GM12873 (cell line): ENCODE data around the gene ESYT1.

ENCODE experiments used
- TF ChIP-seq, protein P1 (sequence below): IDR thresholded peaks from 2 replicates; pipeline ENCODE4 v1.5.1; 2012; ENCODE audit warnings: low read depth, mild to moderate bottlenecking, moderate library complexity, low read length, control low read depth; ENCODE audit not compliant: insufficient read depth; ENCODE audit errors: missing control alignments

Gene ESYT1

DNA sequence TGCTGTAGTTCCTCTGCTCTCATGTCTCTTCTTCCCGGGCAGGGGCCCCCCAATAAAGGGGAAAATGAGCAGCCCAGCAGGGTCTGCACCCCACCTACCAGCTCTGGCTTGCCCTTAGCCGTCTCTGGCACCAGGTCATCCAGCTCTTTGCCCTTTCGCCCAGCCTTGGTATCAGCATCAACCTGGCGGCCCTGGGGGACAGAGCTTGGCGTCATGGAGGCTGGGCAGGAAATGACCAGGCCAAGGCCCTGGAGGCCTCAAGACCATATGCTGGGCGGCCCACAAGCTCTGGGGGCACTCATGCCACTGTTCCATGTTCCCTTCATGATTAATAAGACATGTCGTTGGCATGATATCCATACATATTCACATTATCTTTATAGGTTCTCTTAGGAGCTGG, 44.8 kb downstream of the ESYT1 start:
- TF ChIP-seq, protein P1, sequence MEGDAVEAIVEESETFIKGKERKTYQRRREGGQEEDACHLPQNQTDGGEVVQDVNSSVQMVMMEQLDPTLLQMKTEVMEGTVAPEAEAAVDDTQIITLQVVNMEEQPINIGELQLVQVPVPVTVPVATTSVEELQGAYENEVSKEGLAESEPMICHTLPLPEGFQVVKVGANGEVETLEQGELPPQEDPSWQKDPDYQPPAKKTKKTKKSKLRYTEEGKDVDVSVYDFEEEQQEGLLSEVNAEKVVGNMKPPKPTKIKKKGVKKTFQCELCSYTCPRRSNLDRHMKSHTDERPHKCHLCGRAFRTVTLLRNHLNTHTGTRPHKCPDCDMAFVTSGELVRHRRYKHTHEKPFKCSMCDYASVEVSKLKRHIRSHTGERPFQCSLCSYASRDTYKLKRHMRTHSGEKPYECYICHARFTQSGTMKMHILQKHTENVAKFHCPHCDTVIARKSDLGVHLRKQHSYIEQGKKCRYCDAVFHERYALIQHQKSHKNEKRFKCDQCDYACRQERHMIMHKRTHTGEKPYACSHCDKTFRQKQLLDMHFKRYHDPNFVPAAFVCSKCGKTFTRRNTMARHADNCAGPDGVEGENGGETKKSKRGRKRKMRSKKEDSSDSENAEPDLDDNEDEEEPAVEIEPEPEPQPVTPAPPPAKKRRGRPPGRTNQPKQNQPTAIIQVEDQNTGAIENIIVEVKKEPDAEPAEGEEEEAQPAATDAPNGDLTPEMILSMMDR: no peak

DNA sequence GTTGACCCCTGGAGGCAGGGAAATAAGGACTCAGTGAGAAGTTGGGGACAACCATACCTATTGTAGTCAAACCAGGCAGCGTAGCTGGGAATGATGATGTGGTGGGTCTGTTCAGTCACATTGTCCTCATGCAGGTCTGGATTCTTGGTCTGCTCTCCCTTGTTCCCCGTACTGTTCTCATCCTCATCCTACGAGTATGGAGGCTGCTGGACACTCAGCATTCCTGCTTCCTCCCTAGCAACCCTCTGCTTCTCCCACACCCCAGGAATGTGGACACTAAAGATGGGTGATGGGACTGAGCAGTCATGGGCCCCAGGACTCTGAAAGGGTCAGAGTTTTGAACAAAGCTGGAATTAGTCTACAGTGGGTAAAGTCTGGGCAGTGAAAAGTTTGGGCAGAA, 50.3 kb downstream of the ESYT1 start:
- TF ChIP-seq, protein P1: no peak

DNA sequence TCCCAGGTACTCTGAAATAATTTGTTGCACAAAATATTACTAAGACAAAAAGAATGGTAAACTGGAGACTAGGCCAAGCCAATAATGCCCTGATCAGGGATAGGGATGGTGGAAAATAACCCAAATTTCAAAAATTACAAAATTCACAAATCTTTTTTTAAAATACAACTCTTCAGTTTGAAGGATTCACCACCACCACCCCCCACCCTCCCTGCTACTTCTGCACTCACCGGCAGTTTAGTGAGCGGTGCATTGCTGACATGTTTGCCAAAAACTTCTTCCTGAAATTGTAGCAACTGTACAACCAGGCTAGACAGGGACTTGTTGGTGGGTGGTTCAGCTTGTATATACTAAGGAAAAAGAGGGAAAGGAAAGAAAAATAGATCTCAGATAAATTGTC, 58.9 kb downstream of the ESYT1 start:
- TF ChIP-seq, protein P1: no peak

DNA sequence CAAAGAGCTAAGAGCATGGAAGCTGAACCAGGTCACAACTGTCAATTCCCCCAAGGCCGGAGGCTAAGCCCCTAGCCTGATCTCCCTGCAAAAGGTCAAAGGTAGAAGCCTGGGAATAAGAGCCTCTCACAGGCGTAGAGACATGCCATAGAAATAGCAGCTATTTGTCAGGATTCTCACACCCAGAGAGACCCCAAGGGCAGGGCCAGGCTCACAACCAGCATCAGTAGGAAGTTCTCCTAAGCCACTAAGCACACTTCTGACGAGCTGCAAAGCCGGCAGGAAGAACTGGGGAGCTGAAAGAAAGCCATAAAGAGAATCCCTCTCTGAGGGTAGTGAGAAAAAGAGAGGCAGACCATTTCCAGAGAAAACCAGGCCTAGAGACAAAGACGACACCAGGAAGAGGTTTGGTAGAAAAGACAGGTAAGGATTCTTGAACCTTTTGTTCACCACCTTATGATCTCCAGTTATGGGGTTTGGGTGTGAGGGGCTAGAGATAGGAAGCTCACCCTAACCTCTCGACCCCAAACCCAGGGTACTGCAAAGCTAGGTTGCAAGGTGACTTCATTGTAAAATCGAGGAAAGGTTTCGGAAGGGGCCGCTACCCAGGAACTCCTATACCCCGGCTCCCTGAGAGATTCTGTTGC, 60.2 kb downstream of the ESYT1 start:
- TF ChIP-seq, protein P1: no peak

DNA sequence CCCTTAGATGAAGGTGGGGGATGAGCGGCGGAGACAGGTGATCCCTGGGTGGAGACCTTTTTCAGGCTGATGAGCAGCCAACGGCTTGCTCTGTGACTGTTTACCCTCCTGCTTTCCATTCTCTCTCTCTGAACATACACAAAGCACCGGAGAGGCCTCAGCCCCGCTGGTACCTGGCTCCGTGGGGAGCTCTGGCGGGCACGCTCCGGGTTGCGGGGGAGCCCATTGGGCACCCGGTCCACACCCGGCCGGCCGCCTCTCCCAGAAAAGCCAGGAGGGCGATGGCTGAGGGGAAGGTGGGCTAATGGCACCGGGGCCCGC, 60.7 kb downstream of the ESYT1 start:
- TF ChIP-seq, protein P1: no peak

DNA sequence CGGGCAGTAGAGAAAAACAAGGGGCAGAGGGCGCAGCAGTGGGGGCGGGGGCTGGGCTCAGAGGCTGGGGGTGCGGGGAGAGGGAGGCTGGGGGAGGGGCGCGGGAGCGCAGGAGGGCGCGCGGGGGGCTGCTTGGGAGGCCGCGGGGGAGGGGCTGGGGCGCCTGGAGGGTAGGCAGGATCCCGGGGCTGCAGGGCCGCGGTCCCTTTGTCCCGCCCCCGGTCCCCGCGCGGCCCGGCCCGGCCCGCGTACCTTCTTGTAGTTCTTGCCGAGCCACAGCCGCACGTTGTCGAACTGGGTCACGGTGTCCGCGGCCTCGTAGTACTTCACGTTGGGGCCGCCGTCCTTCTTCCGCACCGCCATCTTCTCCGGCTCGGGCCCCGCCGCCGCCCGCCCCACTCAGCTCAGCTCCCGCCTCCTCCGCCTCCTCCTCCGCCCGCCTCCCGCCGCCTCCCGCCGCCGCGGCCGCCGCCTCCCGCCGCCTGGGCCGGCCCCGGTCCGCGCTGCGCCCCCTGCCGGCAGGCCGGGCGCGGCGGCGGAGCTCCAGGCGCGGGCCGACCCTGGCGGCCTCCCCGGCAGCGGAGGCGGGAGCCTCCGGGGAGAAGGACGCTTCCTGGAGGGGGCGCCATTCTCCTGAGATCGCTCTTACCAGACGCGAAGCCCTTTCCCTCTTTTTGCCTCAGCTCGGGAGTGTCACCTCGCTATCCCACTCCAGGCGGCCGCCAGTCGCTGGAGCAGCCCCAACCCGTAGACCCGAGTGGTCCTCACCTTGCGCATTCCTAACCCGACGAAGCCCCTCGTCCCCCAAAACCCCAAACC, 61.2 kb downstream of the ESYT1 start, which contains the start of gene SMARCC2:
SMARCC2 (minus strand) TSS at position 385 of the 819 bp plus-strand sequence; CDS start at position 363, 22 bp downstream.
- TF ChIP-seq, protein P1: peak; percentile 82

DNA sequence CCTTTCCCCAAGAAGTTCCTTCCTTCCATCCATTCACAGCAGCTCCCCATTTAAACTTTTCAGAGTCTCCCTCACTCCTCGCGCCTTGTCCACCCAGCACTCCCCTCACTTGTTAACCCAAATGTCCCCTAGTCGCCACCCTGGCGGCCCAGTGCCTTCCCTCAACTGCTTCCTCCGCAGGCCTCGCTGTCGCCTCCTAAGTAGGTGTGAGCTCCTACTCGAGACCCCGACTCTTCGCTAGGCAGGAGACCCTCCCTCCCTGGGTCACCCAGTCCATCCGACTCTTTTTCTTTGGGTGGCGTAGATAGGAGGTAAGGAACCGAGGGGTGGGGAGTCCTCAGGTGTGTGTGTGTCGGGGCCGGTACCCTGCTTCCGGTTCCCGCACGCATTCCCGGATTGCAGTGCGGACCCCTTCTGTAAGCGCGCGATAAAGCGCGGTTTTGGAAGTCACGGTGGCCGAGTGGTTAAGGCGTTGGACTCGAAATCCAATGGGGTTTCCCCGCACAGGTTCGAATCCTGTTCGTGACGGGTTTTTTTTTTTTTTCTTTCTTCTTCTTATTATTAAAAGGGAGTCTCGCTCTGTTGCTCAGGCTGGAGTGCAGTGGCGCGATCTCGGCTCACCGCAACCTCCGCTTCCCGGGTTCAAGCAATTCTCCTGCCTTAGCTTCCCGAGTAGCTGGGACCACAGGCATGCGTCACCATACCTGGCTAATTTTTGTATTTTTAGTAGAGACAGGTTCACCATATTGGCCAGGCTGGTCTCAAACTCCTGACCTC, 62.0 kb downstream of the ESYT1 start:
- TF ChIP-seq, protein P1: no peak
